HG03159 (cell line): ENCODE data around the gene BPI.
"Not testable (repeated sequence)": the region's sequence is repeated elsewhere in the genome, so short reads cannot be mapped to it uniquely, and the experiment has no call there.

Experiments
- ATAC-seq: cut with Tn5 transposase; IDR thresholded peaks from one replicate; pipeline ENCODE4 v1.9.1; 2021; ENCODE audit warnings: mild to moderate bottlenecking, moderate library complexity; ENCODE audit not compliant: unreplicated experiment

BPI gene

GRCh38 chr20:38303908-38304379 lies at the start of gene BPI:
Gene BPI (plus strand): TSS chr20:38304156. CDS start chr20:38304224, 68 bp downstream.
- no peak for ATAC-seq

GRCh38 chr20:38254621-38255020 lies 49.3 kb upstream of the BPI start:
- not testable (repeated sequence) for ATAC-seq

- ATAC-seq, result no peak
These were observed 48.6 kb upstream of the BPI start for GRCh38 chr20:38255393-38255792.

GRCh38 chr20:38256021-38256420 lies 47.9 kb upstream of the BPI start:
- ATAC-seq, result no peak

GRCh38 chr20:38256966-38257365 lies 47.0 kb upstream of the BPI start:
- no peak for ATAC-seq

- ATAC-seq, result no peak
These were observed 45.3 kb upstream of the BPI start for GRCh38 chr20:38258545-38259215.

GRCh38 chr20:38260025-38260377 lies 44.0 kb upstream of the BPI start:
- no peak for ATAC-seq

- ATAC-seq, result no peak
These were observed 43.4 kb upstream of the BPI start, which contains the start of gene KIAA1755 for GRCh38 chr20:38260378-38261053. Gene KIAA1755 (minus strand): TSS chr20:38260735. CDS start chr20:38260500, 235 bp downstream.

GRCh38 chr20:38261054-38261390 lies 42.9 kb upstream of the BPI start:
- no peak for ATAC-seq

- ATAC-seq, result no peak
These were observed 41.0 kb upstream of the BPI start for GRCh38 chr20:38262931-38263330.

- no peak for ATAC-seq
These were observed 37.5 kb upstream of the BPI start for GRCh38 chr20:38266426-38266825.

GRCh38 chr20:38267296-38267695 lies 36.7 kb upstream of the BPI start:
- no peak for ATAC-seq

- no peak for ATAC-seq
These were observed 35.9 kb upstream of the BPI start for GRCh38 chr20:38267901-38268514.

- ATAC-seq, result no peak
These were observed 34.9 kb upstream of the BPI start for GRCh38 chr20:38269040-38269439.

- no peak for ATAC-seq
These were observed 34.2 kb upstream of the BPI start for GRCh38 chr20:38269715-38270114.

GRCh38 chr20:38270869-38271605 lies 32.9 kb upstream of the BPI start:
- ATAC-seq, result no peak

GRCh38 chr20:38271608-38272120 lies 32.3 kb upstream of the BPI start:
- no peak for ATAC-seq

- ATAC-seq, result no peak
These were observed 31.6 kb upstream of the BPI start for GRCh38 chr20:38272398-38272797.

- no peak for ATAC-seq
These were observed 31.0 kb upstream of the BPI start for GRCh38 chr20:38272961-38273360.

GRCh38 chr20:38275815-38276550 lies 28.0 kb upstream of the BPI start:
- ATAC-seq, result no peak

GRCh38 chr20:38277285-38277684 lies 26.7 kb upstream of the BPI start:
- ATAC-seq, result no peak
